AG08395 (cell line): Measurements from ENCODE around the gene PRPSAP1.

Experiments
- DNase-seq: peaks from one replicate; pipeline ENCODE4 v3.0.0; 2012; ENCODE audit warnings: mixed read lengths, low spot score

Gene PRPSAP1

GRCh38 chr17:76265624-76266243, 88.0 kb downstream of the PRPSAP1 start:
- DNase-seq: peak; percentile 50

- peak; percentile 99 for DNase-seq
These were observed 88.7 kb downstream of the PRPSAP1 start, which contains the start of gene UBALD2 for GRCh38 chr17:76264755-76265623. Gene UBALD2, plus strand, starts transcription at chr17:76265348. Its CDS starts 158 bp downstream, at chr17:76265506.

GRCh38 chr17:76264425-76264754, 89.3 kb downstream of the PRPSAP1 start:
- no peak for DNase-seq

GRCh38 chr17:76263896-76264295, 89.8 kb downstream of the PRPSAP1 start:
- no peak for DNase-seq

- DNase-seq: no peak
These were observed 90.9 kb downstream of the PRPSAP1 start for GRCh38 chr17:76262732-76263344.

GRCh38 chr17:76261421-76262215, 92.1 kb downstream of the PRPSAP1 start:
- no peak for DNase-seq

GRCh38 chr17:76260669-76261068, 93.0 kb downstream of the PRPSAP1 start:
- no peak for DNase-seq

GRCh38 chr17:76260220-76260619, 93.5 kb downstream of the PRPSAP1 start:
- no peak for DNase-seq
